SK-N-SH (cell line): ENCODE data around the gene SMC2. TPM values are rescaled to one million over a fixed set of nuclear protein-coding genes. Genes with fewer than 3 reads are reported as not detected.

Source experiments
- CTCF ChIA-PET: fragments of 300-600, 350-600 bp; formaldehyde crosslinking; extraction: SDS; loops from one replicate; lab custom pipeline; 2021; lab: Yijun Ruan, JAX
- POLR2A ChIA-PET: fragments of 350-600 bp; sonication (Branson Sonifier 250); formaldehyde crosslinking; extraction: SDS; loops from one replicate; lab custom pipeline; 2020; ENCODE audit warnings: antibody characterized with exemption, inconsistent platforms; lab: Yijun Ruan, JAX
- DNase-seq: peaks from one replicate; pipeline ENCODE4 v3.0.0; 2012
- H2AFZ ChIP-seq: fragments of 200-600 bp; sonication (generic); 2 replicates; pipeline ENCODE4 v1.8.1; 2016; ENCODE audit warnings: antibody characterized with exemption, mild to moderate bottlenecking, low read depth
- H3F3A ChIP-seq: fragments of 200-600 bp; sonication (generic); replicated peaks from 2 replicates; pipeline ENCODE3; 2016; ENCODE audit warnings: antibody characterized with exemption, mild to moderate bottlenecking; ENCODE audit not compliant: insufficient read depth
- H3K27ac ChIP-seq, 2 experiments: fragments of 200-500 bp in 1 of 2; fragments of 200-600 bp in 1 of 2; sonication (Bioruptor generic) in 1 of 2; sonication (generic), shearing (Covaris generic) in 1 of 2; 2 replicates each; pipeline versions ENCODE4 v1.5.1 to v1.6.1; 2014 to 2016; ENCODE audit warnings: low read depth in 2 of 2, inconsistent platforms in 1 of 2, low read length in 1 of 2, mild to moderate bottlenecking in 1 of 2, mixed read lengths in 1 of 2
- H3K27me3 ChIP-seq: fragments of 200-600 bp; sonication (generic), shearing (Covaris generic); 2 replicates; pipeline ENCODE4 v1.6.1; 2016; ENCODE audit warnings: mixed run types; ENCODE audit not compliant: insufficient read depth
- H3K36me3 ChIP-seq, 2 experiments: fragments of 200-500 bp in 1 of 2; fragments of 200-600 bp in 1 of 2; sonication (Bioruptor generic) in 1 of 2; sonication (generic) in 1 of 2; replicated peaks in 1 of 2; 2 replicates each; pipeline versions ENCODE3 to v1.5.1; 2014 to 2016; ENCODE audit warnings: low read length in 1 of 2, mild to moderate bottlenecking in 1 of 2; ENCODE audit not compliant: insufficient read depth in 2 of 2, control insufficient read depth in 1 of 2
- H3K4me1 ChIP-seq, 2 experiments: fragments of 200-500 bp in 1 of 2; fragments of 200-600 bp in 1 of 2; sonication (Bioruptor generic) in 1 of 2; sonication (generic), shearing (Covaris generic) in 1 of 2; 2 replicates each; pipeline versions ENCODE4 v1.5.1 to v1.6.1; 2014 to 2016; ENCODE audit warnings: low read depth in 1 of 2, low read length in 1 of 2, mixed run types in 1 of 2; ENCODE audit not compliant: insufficient read depth in 2 of 2, control insufficient read depth in 1 of 2
- H3K4me2 ChIP-seq: fragments of 200-600 bp; sonication (generic), shearing (Covaris generic); 2 replicates; pipeline ENCODE4 v1.6.1; 2017; ENCODE audit warnings: mixed run types
- H3K4me3 ChIP-seq, 2 experiments: fragments of 200-500 bp in 1 of 2; fragments of 200-600 bp in 1 of 2; sonication (Bioruptor generic) in 1 of 2; sonication (generic), shearing (Covaris generic) in 1 of 2; 2 replicates each; pipeline versions ENCODE4 v1.5.1 to v1.8.1; 2014 to 2016; ENCODE audit warnings: low read depth in 2 of 2, inconsistent platforms in 1 of 2, low read length in 1 of 2, mild to moderate bottlenecking in 1 of 2, mixed read lengths in 1 of 2, moderate library complexity in 1 of 2
- H3K79me2 ChIP-seq: fragments of 200-600 bp; sonication (generic); 2 replicates; pipeline ENCODE4 v1.8.1; 2017; ENCODE audit warnings: mild to moderate bottlenecking; ENCODE audit not compliant: insufficient read depth
- H3K9ac ChIP-seq: fragments of 200-600 bp; sonication (generic); 2 replicates; pipeline ENCODE4 v1.6.1; 2017; ENCODE audit warnings: mixed run types
- H3K9me2 ChIP-seq: fragments of 200-600 bp; sonication (generic); 2 replicates; pipeline ENCODE4 v1.6.1; 2017; ENCODE audit warnings: mixed run types
- H3K9me3 ChIP-seq: fragments of 200-600 bp; sonication (generic); 2 replicates; pipeline ENCODE4 v1.6.1; 2017; ENCODE audit warnings: mixed run types, mild to moderate bottlenecking, moderate library complexity
- H4K20me1 ChIP-seq: fragments of 200-600 bp; sonication (generic); 2 replicates; pipeline ENCODE4 v1.6.1; 2017; ENCODE audit warnings: mild to moderate bottlenecking, mixed run types; ENCODE audit not compliant: insufficient read depth
- CHD2 ChIP-seq: fragments of 150-350 bp; IDR thresholded peaks from 2 replicates; pipeline ENCODE4 v1.6.1; 2018; ENCODE audit warnings: low read length; ENCODE audit not compliant: partially characterized antibody
- CTCF ChIP-seq: fragments of 200-600 bp; sonication (generic); IDR thresholded peaks from 2 replicates; pipeline ENCODE4 v1.6.1; 2017; ENCODE audit warnings: antibody characterized with exemption, mild to moderate bottlenecking, moderate library complexity
- ELF1 ChIP-seq: IDR thresholded peaks from 2 replicates; pipeline ENCODE4 v1.4.0; 2012
- EZH2phosphoT487 ChIP-seq: fragments of 200-600 bp; sonication (generic); IDR thresholded peaks from 2 replicates; pipeline ENCODE4 v1.6.1; 2017; ENCODE audit warnings: low read depth, mixed run types, mild to moderate bottlenecking, antibody characterized with exemption, moderate library complexity, borderline replicate concordance
- FOSL2 ChIP-seq: IDR thresholded peaks from 2 replicates; pipeline ENCODE4 v1.4.0; 2012; ENCODE audit warnings: low read depth, mild to moderate bottlenecking, moderate library complexity, borderline replicate concordance
- FOXM1 ChIP-seq: IDR thresholded peaks from 2 replicates; pipeline ENCODE4 v1.4.0; 2012; ENCODE audit warnings: low read depth, mild to moderate bottlenecking
- GABPA ChIP-seq: IDR thresholded peaks from 2 replicates; pipeline ENCODE4 v1.4.0; 2012; ENCODE audit warnings: low read depth, mild to moderate bottlenecking
- GATA2 ChIP-seq: sonication (generic); formaldehyde crosslinking; IDR thresholded peaks from 2 replicates; pipeline ENCODE4 v1.5.0; 2020; ENCODE audit warnings: mild to moderate bottlenecking, missing genetic modification reagents
- MAX ChIP-seq: IDR thresholded peaks from 2 replicates; pipeline ENCODE4 v1.4.0; 2012; ENCODE audit warnings: low read depth
- MEF2A ChIP-seq: IDR thresholded peaks from 2 replicates; pipeline ENCODE4 v1.4.0; 2012; ENCODE audit warnings: low read depth, borderline replicate concordance
- PBX3 ChIP-seq: IDR thresholded peaks from 2 replicates; pipeline ENCODE4; 2012
- RAD21 ChIP-seq: IDR thresholded peaks from 2 replicates; pipeline ENCODE4 v1.6.1; 2012; ENCODE audit warnings: mild to moderate bottlenecking, low read length
- RXRA ChIP-seq: IDR thresholded peaks from 2 replicates; pipeline ENCODE4 v1.4.0; 2012; ENCODE audit warnings: low read depth, mild to moderate bottlenecking, borderline replicate concordance
- TAF1 ChIP-seq: IDR thresholded peaks from 2 replicates; pipeline ENCODE4 v1.6.1; 2012; ENCODE audit warnings: low read depth, mild to moderate bottlenecking, low read length, moderate library complexity, borderline replicate concordance
- TCF12 ChIP-seq: IDR thresholded peaks from 2 replicates; pipeline ENCODE4 v1.4.0; 2012
- TEAD4 ChIP-seq: IDR thresholded peaks from 2 replicates; pipeline ENCODE4 v1.4.0; 2012; ENCODE audit warnings: mild to moderate bottlenecking, borderline replicate concordance; ENCODE audit not compliant: insufficient read depth
- ZBTB33 ChIP-seq: IDR thresholded peaks from 2 replicates; pipeline ENCODE4 v1.4.0; 2012; ENCODE audit warnings: low read depth, borderline replicate concordance
- WGBS: methylation state at CpG from one replicate; pipeline ENCODE4 v1.1.6; 2017; ENCODE audit warnings: low lambda C conversion rate; 5-methylcytosine and 5-hydroxymethylcytosine counted together
- polyA plus RNA-seq, 3 experiments: library from polyadenylated mRNA; depleted of rRNA; stranded (reverse); fragments of >200 nt; gene quantifications; 2 replicates each; pipeline ENCODE4 v1.2.3, GENCODE V29; 2012

Gene SMC2
- polyA plus RNA-seq, 1 of the 3 experiments (the other 2 are of a cell fraction): 3.7 TPM

GRCh38 chr9:104090578-104090977 is 3.5 kb upstream of the SMC2 start:
- ChIA-PET POLR2A (no interaction called here), CTCF (no interaction called here)
- Histone ChIP-seq H3K9ac (no peak overlapping the region), H3K9me2 (no peaks in the 10 kb centered on the region), H2AFZ (no peak overlapping the region), H4K20me1 (no peaks in the 10 kb centered on the region), H3K27me3 (no peaks in the 10 kb centered on the region), H3F3A (peaks cover 8% of the 10 kb centered on the region), H3K27ac (no peak overlapping the region), H3K4me1 (peaks cover 9 to 10% of the 10 kb centered on the region in 2 experiments; a peak in 3 of 4 replicates), H3K79me2 (peaks cover 11% of the 10 kb centered on the region), H3K4me2 (no peak overlapping the region), H3K36me3 (no peaks in the 10 kb centered on the region), H3K4me3 (no peak overlapping the region), H3K9me3 (no peaks in the 10 kb centered on the region)
- no peak for DNase-seq
- WGBS: 75% methylated on average over 2 of the region's 2 CpGs
- TF ChIP-seq MEF2A (no peak), RAD21 (no peak), FOXM1 (no peak), ELF1 (no peak), EZH2phosphoT487 (no peak), CTCF (no peak), FOSL2 (no peak), ZBTB33 (no peak), TEAD4 (no peak), TCF12 (no peak), GABPA (no peak), TAF1 (no peak), RXRA (no peak), GATA2 (no peak), PBX3 (no peak), CHD2 (no peak), MAX (no peak)
